GM19324 (cell line): ENCODE data around the gene ENOPH1.

Experiments used
- ATAC-seq: cut with Tn5 transposase; IDR thresholded peaks from one replicate; pipeline ENCODE4 v1.9.1; 2021; ENCODE audit warnings: mild to moderate bottlenecking, moderate library complexity; ENCODE audit not compliant: unreplicated experiment, low FRiP score

Gene ENOPH1

GRCh38 chr4:82425478-82425877, 4.9 kb upstream of the ENOPH1 start:
- ATAC-seq, result no peak

GRCh38 chr4:82428526-82428968, 1.8 kb upstream of the ENOPH1 start:
- ATAC-seq, result no peak

GRCh38 chr4:82428969-82429727, 1.2 kb upstream of the ENOPH1 start:
- peak; percentile 64 for ATAC-seq

GRCh38 chr4:82429728-82430192, 630 bp upstream of the ENOPH1 start:
- ATAC-seq, result no peak

GRCh38 chr4:82430964-82431745, 765 bp downstream of the ENOPH1 start:
- ATAC-seq, result no peak

GRCh38 chr4:82431831-82432230, 1.4 kb downstream of the ENOPH1 start:
- ATAC-seq, result no peak

- ATAC-seq, result no peak
These were observed 2.2 kb downstream of the ENOPH1 start for GRCh38 chr4:82432596-82432995.

GRCh38 chr4:82433791-82434190, 3.4 kb downstream of the ENOPH1 start:
- no peak for ATAC-seq

GRCh38 chr4:82434949-82435348, 4.6 kb downstream of the ENOPH1 start:
- no peak for ATAC-seq

- no peak for ATAC-seq
These were observed 5.7 kb downstream of the ENOPH1 start for GRCh38 chr4:82436130-82436529.

GRCh38 chr4:82436780-82437179, 6.4 kb downstream of the ENOPH1 start:
- ATAC-seq, result no peak

GRCh38 chr4:82437285-82438005, 7.1 kb downstream of the ENOPH1 start:
- ATAC-seq, result no peak

GRCh38 chr4:82439088-82439487, 8.7 kb downstream of the ENOPH1 start:
- no peak for ATAC-seq

GRCh38 chr4:82447886-82448285, 17.5 kb downstream of the ENOPH1 start:
- no peak for ATAC-seq

- ATAC-seq, result no peak
These were observed 20.8 kb downstream of the ENOPH1 start for GRCh38 chr4:82450966-82451755.

GRCh38 chr4:82452026-82452425, 21.6 kb downstream of the ENOPH1 start:
- no peak for ATAC-seq

GRCh38 chr4:82457266-82457665, 26.9 kb downstream of the ENOPH1 start:
- no peak for ATAC-seq

- no peak for ATAC-seq
These were observed 28.3 kb downstream of the ENOPH1 start for GRCh38 chr4:82458729-82459128.

GRCh38 chr4:82461710-82462109, 31.3 kb downstream of the ENOPH1 start:
- ATAC-seq, result no peak

GRCh38 chr4:82462415-82462831, 32.0 kb downstream of the ENOPH1 start:
- ATAC-seq, result peak; percentile 78
